Endothelial cell of umbilical vein (primary cell): Measurements from ENCODE around the gene TSPAN1. TPM values are rescaled to one million over a fixed set of nuclear protein-coding genes. Genes with fewer than 3 reads are reported as not detected.

Source experiments
- BruUV-seq: library from RNA; stranded (reverse); fragments of 400-500 nt; replicated peaks from 2 replicates; lab custom pipeline; 2021; lab: Mats Ljungman, UMichigan
- CTCF ChIA-PET: fragments of 300-600, 350-600 bp; sonication (Branson Sonifier 250); formaldehyde crosslinking; loops from one replicate; lab custom pipeline; 2021; ENCODE audit warnings: antibody characterized with exemption, inconsistent platforms; lab: Charles Lee
- POLR2A ChIA-PET: fragments of 300-600, 350-600 bp; sonication (Branson Sonifier 250); formaldehyde crosslinking; loops from one replicate; lab custom pipeline; 2021; ENCODE audit warnings: antibody characterized with exemption, inconsistent platforms; lab: Charles Lee
- DNase-seq: peaks from one replicate; pipeline ENCODE4 v3.0.0-alpha.2; 2011; ENCODE audit warnings: low read depth, low spot score
- FAIRE-seq: peaks from 2 replicates; lab custom pipeline; 2011; peaks lifted over from hg19 to GRCh38; lab: Jason Lieb, UNC
- H2AFZ ChIP-seq: 2 replicates; pipeline ENCODE4 v1.6.0; 2012; ENCODE audit warnings: low read depth, low read length, control low read depth, inconsistent platforms
- H3K27ac ChIP-seq: 2 replicates; pipeline ENCODE4 v1.5.1; 2011; ENCODE audit warnings: low read depth, mild to moderate bottlenecking, control low read depth, low read length, moderate library complexity; ENCODE audit not compliant: insufficient read depth
- H3K27me3 ChIP-seq, 2 experiments: 2 replicates each; pipeline versions ENCODE4 v1.6.0 to v1.6.1; 2011; ENCODE audit warnings: low read length in 2 of 2, mixed read lengths in 1 of 2; ENCODE audit not compliant: control insufficient read depth in 2 of 2, insufficient read depth in 2 of 2
- H3K36me3 ChIP-seq, 2 experiments: 2 replicates in 1 of 2; 3 replicates in 1 of 2; pipeline ENCODE4 v1.5.1; 2011; ENCODE audit warnings: low read length in 2 of 2, mild to moderate bottlenecking in 1 of 2, moderate library complexity in 1 of 2; ENCODE audit not compliant: control insufficient read depth in 2 of 2, insufficient read depth in 2 of 2; ENCODE audit errors: extremely low read depth in 1 of 2
- H3K4me1 ChIP-seq: 3 replicates; pipeline ENCODE4 v1.5.1; 2011; ENCODE audit warnings: mild to moderate bottlenecking, low read length; ENCODE audit not compliant: control insufficient read depth, insufficient read depth; ENCODE audit errors: extremely low read depth
- H3K4me2 ChIP-seq: 2 replicates; pipeline ENCODE4 v1.6.1; 2011; ENCODE audit warnings: low read length, control low read depth, mixed read lengths; ENCODE audit not compliant: insufficient read depth
- H3K4me3 ChIP-seq, 3 experiments: fragments of 200-600 bp in 1 of 3; sonication (generic), shearing (Covaris generic) in 1 of 3; replicated peaks in 1 of 3; 2 replicates each; pipeline ENCODE4 v1.5.1; 2011 to 2016; ENCODE audit warnings: control low read depth in 3 of 3, low read length in 3 of 3, mild to moderate bottlenecking in 2 of 3, inconsistent platforms in 1 of 3, low read depth in 1 of 3, moderate library complexity in 1 of 3; ENCODE audit not compliant: insufficient read depth in 1 of 3
- H3K79me2 ChIP-seq: 2 replicates; pipeline ENCODE4 v1.6.0; 2012; ENCODE audit warnings: low read length, inconsistent platforms; ENCODE audit not compliant: control insufficient read depth, insufficient read depth
- H3K9ac ChIP-seq: replicated peaks from 2 replicates; pipeline ENCODE3; 2011; ENCODE audit warnings: low read length, control low read depth; ENCODE audit not compliant: insufficient read depth; ENCODE audit errors: extremely low read depth
- H3K9me1 ChIP-seq: replicated peaks from 3 replicates; pipeline ENCODE4 v1.6.0; 2011; ENCODE audit warnings: mild to moderate bottlenecking, low read length; ENCODE audit not compliant: control insufficient read depth, insufficient read depth; ENCODE audit errors: extremely low read depth
- H3K9me3 ChIP-seq: replicated peaks from 2 replicates; pipeline ENCODE4 v1.5.1; 2012; ENCODE audit warnings: low read length, inconsistent platforms; ENCODE audit not compliant: control insufficient read depth, insufficient read depth
- H4K20me1 ChIP-seq: replicated peaks from 2 replicates; pipeline ENCODE3; 2011; ENCODE audit warnings: mild to moderate bottlenecking, low read length; ENCODE audit not compliant: control insufficient read depth, insufficient read depth; ENCODE audit errors: extremely low read depth
- GATA2 ChIP-seq: IDR thresholded peaks from 2 replicates; pipeline ENCODE4 v1.7.0; 2011; ENCODE audit warnings: low read depth, mild to moderate bottlenecking, moderate library complexity, mixed read lengths, low read length; ENCODE audit not compliant: insufficient read length, insufficient read depth
- MYC ChIP-seq: IDR thresholded peaks from one replicate; pipeline ENCODE4 v1.6.1; 2011; ENCODE audit warnings: mild to moderate bottlenecking, low read depth, low read length
- POLR2AphosphoS5 ChIP-seq: IDR thresholded peaks from 2 replicates; pipeline ENCODE4 v1.6.1; 2012; ENCODE audit warnings: low read depth, mild to moderate bottlenecking, control low read depth, low read length, moderate library complexity; ENCODE audit not compliant: insufficient read depth
- dilution Hi-C: fragments of 300-500 bp; cut with MboI; formaldehyde crosslinking; loops from one replicate; pipeline ENCODE4 v1.15.0; 2019; ENCODE audit warnings: low sequenced_read_pairs; ENCODE audit not compliant: extremely low pct_ligation_motif_present
- intact Hi-C: fragments of 100-400 bp; cut with micrococcal nuclease; formaldehyde crosslinking; loops from one replicate; pipeline ENCODE4 v1.10.0; 2022
- polyA plus RNA-seq, 4 experiments: library from polyadenylated mRNA; depleted of rRNA in 3 of 4; stranded (reverse) in 3 of 4; unstranded in 1 of 4; fragments of >200 nt; gene quantifications; 2 replicates each; pipeline versions ENCODE4 v1.2.1 to v1.2.3, GENCODE V29; 2011 to 2012; ENCODE audit warnings: missing spikeins in 1 of 4
- total RNA-seq: library from RNA; stranded (reverse); gene quantifications from 2 replicates; pipeline ENCODE4 v1.2.3, GENCODE V29; 2021
- TF ChIP-seq, protein P1 (sequence below), 2 donors: IDR thresholded peaks; 1 replicate in 1 of 2; 2 replicates in 1 of 2; pipeline ENCODE4 v1.5.1; 2011; ENCODE audit warnings: low read length in 2 of 2, mild to moderate bottlenecking in 2 of 2, moderate library complexity in 2 of 2, control low read depth in 1 of 2, inconsistent platforms in 1 of 2, low read depth in 1 of 2; ENCODE audit not compliant: insufficient read depth in 1 of 2; ENCODE audit errors: extremely low read depth in 1 of 2
- TF ChIP-seq, protein P2 (sequence below): IDR thresholded peaks from 2 replicates; pipeline ENCODE4 v1.6.1; 2011; ENCODE audit not compliant: insufficient read depth, insufficient read length

Gene TSPAN1
- total and polyA plus RNA-seq, 2 donors (not counting 3 experiments of a cell fraction or from before 2014, with no cell fraction given) = 0.65 to 0.88 TPM

DNA sequence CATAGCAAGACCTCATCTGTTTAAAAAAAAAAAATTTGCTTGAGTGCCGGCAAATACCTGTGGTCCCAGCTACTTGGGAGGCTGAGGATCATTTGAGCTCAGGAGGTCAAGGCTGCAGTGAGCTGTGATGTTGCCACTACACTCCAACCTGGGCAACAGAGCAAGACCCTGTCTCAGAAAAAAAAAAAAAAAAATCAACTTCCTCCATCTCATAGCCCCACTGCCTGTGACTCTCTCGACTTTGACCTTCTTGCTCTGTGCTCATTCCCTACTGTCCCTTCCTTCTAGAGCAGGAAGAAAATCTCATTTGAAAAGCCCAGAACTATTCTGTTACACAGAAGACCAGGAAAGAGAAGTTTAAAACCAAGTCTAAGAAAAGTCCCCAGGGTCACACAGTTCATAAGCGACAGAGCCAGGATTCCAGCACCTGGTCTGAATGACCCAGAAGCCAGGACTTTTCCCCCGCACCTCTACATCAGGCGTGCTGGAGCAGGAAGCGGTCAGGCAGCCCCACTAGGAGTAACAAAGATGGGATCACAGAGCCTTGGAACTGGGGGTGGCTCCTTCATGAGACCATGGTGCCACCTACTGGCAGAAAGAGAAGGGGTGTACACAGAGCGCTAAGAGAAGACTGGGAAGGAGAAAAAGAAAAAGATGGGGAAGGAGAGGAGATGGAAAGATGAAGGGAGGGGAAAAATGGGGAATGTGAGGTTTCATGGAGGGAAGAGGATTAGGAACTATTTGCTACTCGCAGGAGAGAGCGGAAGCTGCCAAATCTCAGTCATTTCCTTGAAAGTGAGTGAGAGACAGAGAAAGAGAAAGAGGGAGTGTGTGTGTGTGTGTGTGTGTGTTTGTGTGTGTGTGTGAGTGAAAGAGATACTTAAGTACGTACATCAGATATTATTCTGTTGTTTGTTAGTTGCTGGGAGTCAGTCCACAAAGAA is 4.5 kb downstream of the TSPAN1 start:
- POLR2A ChIA-PET = no interaction called here
- Histone ChIP-seq H2AFZ (peak overlapping the region; percentile 80), H3K27ac (no peak overlapping the region), H3K4me1 (peaks cover 27% of the 10 kb centered on the region), H3K79me2 (no peaks in the 10 kb centered on the region), H4K20me1 (no peaks in the 10 kb centered on the region), H3K4me2 (no peak overlapping the region), H3K27me3 (no peaks in the 10 kb centered on the region), H3K9me1 (no peaks in the 10 kb centered on the region), H3K36me3 (no peaks in the 10 kb centered on the region), H3K9me3 (no peaks in the 10 kb centered on the region), H3K9ac (no peak overlapping the region), H3K4me3 (no peak overlapping the region)
- no TSS peak for BruUV-seq
- dilution Hi-C loops = loop anchor here (25.0 kb wide), 1 partner anchor 142 kb away; no protein-coding TSS in a partner anchor
- FAIRE-seq = peak; percentile 81
- intact Hi-C loops = loop anchor here (1.0 to 5.0 kb wide), 6 partner anchors 24 to 295 kb away; partner anchors contain the start of genes LURAP1 and NSUN4
- CTCF ChIA-PET = interaction anchor here (0.6 to 7.0 kb wide), 6 partner anchors 8 to 143 kb away, joined by 3 to 134 read pairs (median 4); no protein-coding TSS in a partner anchor
- DNase-seq = peak; percentile 77
- TF ChIP-seq, protein P1, sequence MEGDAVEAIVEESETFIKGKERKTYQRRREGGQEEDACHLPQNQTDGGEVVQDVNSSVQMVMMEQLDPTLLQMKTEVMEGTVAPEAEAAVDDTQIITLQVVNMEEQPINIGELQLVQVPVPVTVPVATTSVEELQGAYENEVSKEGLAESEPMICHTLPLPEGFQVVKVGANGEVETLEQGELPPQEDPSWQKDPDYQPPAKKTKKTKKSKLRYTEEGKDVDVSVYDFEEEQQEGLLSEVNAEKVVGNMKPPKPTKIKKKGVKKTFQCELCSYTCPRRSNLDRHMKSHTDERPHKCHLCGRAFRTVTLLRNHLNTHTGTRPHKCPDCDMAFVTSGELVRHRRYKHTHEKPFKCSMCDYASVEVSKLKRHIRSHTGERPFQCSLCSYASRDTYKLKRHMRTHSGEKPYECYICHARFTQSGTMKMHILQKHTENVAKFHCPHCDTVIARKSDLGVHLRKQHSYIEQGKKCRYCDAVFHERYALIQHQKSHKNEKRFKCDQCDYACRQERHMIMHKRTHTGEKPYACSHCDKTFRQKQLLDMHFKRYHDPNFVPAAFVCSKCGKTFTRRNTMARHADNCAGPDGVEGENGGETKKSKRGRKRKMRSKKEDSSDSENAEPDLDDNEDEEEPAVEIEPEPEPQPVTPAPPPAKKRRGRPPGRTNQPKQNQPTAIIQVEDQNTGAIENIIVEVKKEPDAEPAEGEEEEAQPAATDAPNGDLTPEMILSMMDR (IDR thresholded peaks at IDR 0.05; ENCODE audit: extremely low read depth in 1 of 2, insufficient read depth in 1 of 2, low read depth in 1 of 2, low read length in 2 of 2) = peak; percentile 81 to 82
- TF ChIP-seq GATA2 = no peak
- TF ChIP-seq POLR2AphosphoS5 = peak; percentile 37
- TF ChIP-seq MYC = no peak
- TF ChIP-seq, protein P2, sequence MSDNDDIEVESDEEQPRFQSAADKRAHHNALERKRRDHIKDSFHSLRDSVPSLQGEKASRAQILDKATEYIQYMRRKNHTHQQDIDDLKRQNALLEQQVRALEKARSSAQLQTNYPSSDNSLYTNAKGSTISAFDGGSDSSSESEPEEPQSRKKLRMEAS = no peak
